Heart left ventricle (tissue), 16 donors: ENCODE measurements around the gene SLC44A5. TPM values are rescaled to one million over a fixed set of nuclear protein-coding genes. Genes with fewer than 3 reads are reported as not detected.

Source experiments
- ATAC-seq, 4 donors: fragments of 200-7000 bp; cut with Tn5 transposase; one replicate each; pipeline ENCODE4 v1.9.1; 2020 to 2022; ENCODE audit warnings: moderate library complexity in 4 of 4, mild to moderate bottlenecking in 3 of 4, moderate number of reproducible peaks in 1 of 4
- DNase-seq, 5 donors: peaks; one replicate each; pipeline ENCODE4 v3.0.0-alpha.2; 2020
- H3K27ac ChIP-seq, 12 donors: fragments of 200-600 bp; sonication (generic) in 4 of 12; one replicate each; pipeline versions ENCODE4 v1.5.0 to v1.8.0; 2016 to 2022; ENCODE audit warnings: mild to moderate bottlenecking in 2 of 12
- H3K27me3 ChIP-seq, 9 donors: fragments of 200-600 bp; sonication (generic) in 2 of 9; one replicate each; pipeline versions ENCODE4 v1.5.1 to v1.8.0; 2016 to 2022; ENCODE audit warnings: mild to moderate bottlenecking in 3 of 9
- H3K36me3 ChIP-seq, 9 donors: fragments of 200-600 bp; sonication (generic) in 2 of 9; one replicate each; pipeline versions ENCODE4 v1.5.0 to v1.8.0; 2018 to 2022; ENCODE audit warnings: mild to moderate bottlenecking in 2 of 9
- H3K4me1 ChIP-seq, 12 donors: fragments of 200-600 bp; sonication (generic) in 4 of 12; one replicate each; pipeline versions ENCODE4 v1.5.0 to v1.8.0; 2016 to 2022; ENCODE audit warnings: mild to moderate bottlenecking in 3 of 12
- H3K4me3 ChIP-seq, 12 donors: fragments of 200-600 bp; sonication (generic) in 4 of 12; one replicate each; pipeline versions ENCODE4 v1.5.0 to v1.8.0; 2017 to 2022; ENCODE audit warnings: mild to moderate bottlenecking in 9 of 12, moderate library complexity in 4 of 12
- H3K9me3 ChIP-seq, 12 donors: fragments of 200-600 bp; sonication (generic) in 4 of 12; one replicate each; pipeline versions ENCODE4 v1.5.0 to v1.8.0; 2016 to 2022; ENCODE audit warnings: mild to moderate bottlenecking in 1 of 12
- CTCF ChIP-seq, 12 donors: fragments of 200-600 bp; sonication (generic) in 4 of 12; IDR thresholded peaks; one replicate each; pipeline versions ENCODE4 v1.5.0 to v1.8.0; 2018 to 2022; ENCODE audit warnings: antibody characterized with exemption in 12 of 12, mild to moderate bottlenecking in 5 of 12
- POLR2A ChIP-seq, 2 donors: fragments of 450-650 bp; IDR thresholded peaks; one replicate each; pipeline ENCODE4 v1.6.1; 2017; ENCODE audit warnings: antibody characterized with exemption in 2 of 2, mild to moderate bottlenecking in 2 of 2, moderate library complexity in 2 of 2
- WGBS, 4 donors: extraction: QIAGEN DNeasy Blood & Tissue Kit in 2 of 4; methylation state at CpG; one replicate each; pipeline versions ENCODE4 v1.1.5 to v1.1.7; 2013 to 2018; 5-methylcytosine and 5-hydroxymethylcytosine counted together
- intact Hi-C, 10 donors: fragments of 100-400 bp; cut with DNase I; formaldehyde crosslinking; loops; one replicate each; pipeline versions ENCODE4 v1.11.1 to v1.14.2; 2022
- polyA plus RNA-seq, 2 donors: library from polyadenylated mRNA; stranded (reverse); fragments of 200-250 nt; gene quantifications; one replicate each; pipeline ENCODE4 v1.2.3, GENCODE V29; 2013
- total RNA-seq, 9 donors: library from RNA; depleted of rRNA in 2 of 9; stranded (reverse); fragments of >200 nt in 2 of 9; fragmentation: NEBNext Ultra II Directional in 3 of 9; extraction: Animal tissue kit (Norgen Biotek cat#: 25700) in 3 of 9; gene quantifications; one replicate each; pipeline versions ENCODE4 v1.1.0 to v1.2.4, GENCODE V29; 2016 to 2023
- donor health status: ischemic (EF 13 %, LVEDD 7.1; RV severe dilation, severe dysfunction).
- donor health status: healthy with polysubstance abuse.
- donor health status: DM: no; HTN: yes; CAD: no.
- donor health status: DM: no; HTN: no; CAD: no.
- donor health status: ischemic (EF 25% LVEDD 6.9; RV normal size, moderate dysfunction).
- donor health status: ischemic (EF 25% LVEDD 5.7; RV mildly dilated, moderate dysfunction).
- donor health status: healthy.
- donor health status: DM: yes; HTN: yes; CAD: no.
- donor health status: ischemic (EF 35%, LVEDD 5.7; RV mildly dilated, moderate dysfunction).
- donor health status: nonischemic (EF 11% LVEDD 7.7; RV severe dilation, severe dysfunction).
- donor health status: DM: yes; HTN: yes; CAD: no.
- donor health status: PGD.
- donor health status: ischemic (EF 29% LVEDD 5.4; RV normal size, mild dysfunction).
- donor health status: nonischemic (EF 23%, LVEDD 6.1; RV moderate dilation, normal function).

SLC44A5 gene
- total and polyA plus RNA-seq, 11 donors, result 0.07 to 7.5 (median 1.8) TPM; not detected in 1

- intact Hi-C loops, result no loop called here
- ATAC-seq, result no peak
- TF ChIP-seq POLR2A (IDR thresholded peaks at IDR 0.05) (no peak), CTCF (IDR thresholded peaks at IDR 0.05) (no peak)
- Histone ChIP-seq H3K27me3 (no peaks in the 10 kb centered on the region), H3K27ac (no peak overlapping the region), H3K9me3 (no peaks in the 10 kb centered on the region), H3K36me3 (no peaks in the 10 kb centered on the region), H3K4me3 (no peak overlapping the region), H3K4me1 (no peaks in the 10 kb centered on the region)
- 33 to 56% (median 41%) methylated on average over 2 of the region's 2 CpGs for WGBS, 4 donors
- no peak for DNase-seq
Observed at GRCh38 chr1:75579046-75579445, 31.9 kb downstream of the SLC44A5 start.

- Histone ChIP-seq H3K27ac (no peak overlapping the region), H3K4me3 (no peak overlapping the region), H3K36me3 (no peaks in the 10 kb centered on the region), H3K27me3 (no peaks in the 10 kb centered on the region), H3K9me3 (no peaks in the 10 kb centered on the region), H3K4me1 (no peaks in the 10 kb centered on the region)
- DNase-seq (no peak), ATAC-seq (no peak)
- intact Hi-C loops, result no loop called here
- no peak for TF ChIP-seq POLR2A (IDR thresholded peaks at IDR 0.05)
- no peak for TF ChIP-seq CTCF (IDR thresholded peaks at IDR 0.05)
- 71 to 78% (median 75%) methylated on average over 3 of the region's 3 CpGs for WGBS, 4 donors
Observed at GRCh38 chr1:75575837-75576236, 35.1 kb downstream of the SLC44A5 start.

- ATAC-seq (no peak), DNase-seq (no peak)
- H3K9me3 ChIP-seq, result no peaks in the 10 kb centered on the region
- no peak overlapping the region for H3K4me3 ChIP-seq
- H3K27ac ChIP-seq, result no peak overlapping the region
- peaks cover 0 to 6% (median 0%) of the 10 kb centered on the region in 9 donors for H3K27me3 ChIP-seq
- no peaks in the 10 kb centered on the region for H3K4me1 ChIP-seq
- intact Hi-C loops, result no loop called here
- no peaks in the 10 kb centered on the region for H3K36me3 ChIP-seq
- 44 to 68% (median 53%) methylated on average over 1 of the region's 1 CpG for WGBS, 4 donors
- TF ChIP-seq POLR2A (IDR thresholded peaks at IDR 0.05) (no peak), CTCF (IDR thresholded peaks at IDR 0.05) (no peak)
Observed at GRCh38 chr1:75567191-75567590, 43.7 kb downstream of the SLC44A5 start.

GRCh38 chr1:75559800-75560199, 51.1 kb downstream of the SLC44A5 start:
- Histone ChIP-seq H3K4me1 (no peaks in the 10 kb centered on the region), H3K36me3 (no peaks in the 10 kb centered on the region), H3K9me3 (peaks cover 0 to 7% (median 0%) of the 10 kb centered on the region in 12 donors), H3K27ac (no peak overlapping the region), H3K27me3 (no peaks in the 10 kb centered on the region), H3K4me3 (no peak overlapping the region)
- no peak for ATAC-seq
- no peak for TF ChIP-seq CTCF (IDR thresholded peaks at IDR 0.05)
- no peak for TF ChIP-seq POLR2A (IDR thresholded peaks at IDR 0.05)
- DNase-seq, result no peak
- intact Hi-C loops, result no loop called here
